Measurements from ENCODE around the gene VPS51.

Gene VPS51

DNA sequence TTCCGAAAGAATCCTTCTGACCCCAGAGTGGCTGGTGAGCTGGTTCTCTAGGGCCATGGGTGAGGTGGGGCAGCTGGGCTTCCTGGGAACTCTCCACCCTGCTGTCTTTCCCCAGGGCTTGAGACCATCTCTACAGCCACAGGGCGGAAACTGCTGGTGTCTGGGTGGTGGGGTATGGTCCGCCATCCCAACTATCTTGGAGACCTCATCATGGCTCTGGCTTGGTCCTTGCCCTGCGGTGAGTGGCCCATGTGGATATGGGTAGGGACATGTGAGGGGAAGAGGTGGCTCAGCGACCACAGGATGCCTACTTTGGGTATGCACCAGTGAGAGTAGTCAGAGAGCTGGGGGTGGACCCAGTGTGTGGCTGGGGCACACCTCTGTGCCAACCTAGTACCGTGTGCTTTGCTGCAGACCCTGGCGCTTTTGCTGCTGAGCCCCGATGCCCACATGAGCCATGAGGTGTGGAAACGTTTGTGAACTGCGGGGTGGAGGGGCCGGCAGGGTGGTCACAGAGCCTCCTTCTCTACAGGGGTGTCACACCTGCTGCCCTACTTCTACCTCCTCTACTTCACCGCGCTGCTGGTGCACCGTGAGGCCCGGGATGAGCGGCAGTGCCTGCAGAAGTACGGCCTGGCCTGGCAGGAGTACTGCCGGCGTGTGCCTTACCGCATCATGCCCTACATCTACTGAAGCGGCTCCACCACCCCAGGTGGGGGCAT is 19.5 kb downstream of the VPS51 start:
- H3K27ac ChIP-seq: peak overlapping the region; percentile 99
- TF ChIP-seq ZFX (IDR thresholded peaks at IDR 0.05; ENCODE audit: borderline replicate concordance) (no peak), CTCF (IDR thresholded peaks at IDR 0.05) (no peak)

GRCh38 chr11:65116370-65117205 is 20.6 kb downstream of the VPS51 start:
- TF ChIP-seq ZFX (IDR thresholded peaks at IDR 0.05; ENCODE audit: borderline replicate concordance) (no peak), CTCF (IDR thresholded peaks at IDR 0.05) (no peak)
- peak overlapping the region; percentile 99 for H3K27ac ChIP-seq

- peak within 1 kb of the TSS; percentile 99 for H3K27ac ChIP-seq
- TF ChIP-seq CTCF (IDR thresholded peaks at IDR 0.05): peak; percentile 95
- TF ChIP-seq ZFX (IDR thresholded peaks at IDR 0.05; ENCODE audit: borderline replicate concordance): peak; percentile 67; the same call in 1 of the 2 replicates
These were observed 21.4 kb downstream of the VPS51 start, which contains the start of gene ZNHIT2 for GRCh38 chr11:65117206-65118096. Gene ZNHIT2 (minus strand): TSS chr11:65117701. CDS start chr11:65117653, 48 bp downstream.

GRCh38 chr11:65118097-65118837 is 22.3 kb downstream of the VPS51 start:
- TF ChIP-seq CTCF (IDR thresholded peaks at IDR 0.05) (peak; percentile 53), ZFX (IDR thresholded peaks at IDR 0.05; ENCODE audit: borderline replicate concordance) (no peak)
- H3K27ac ChIP-seq: peak overlapping the region; percentile 99

GRCh38 chr11:65118891-65119669 is 23.1 kb downstream of the VPS51 start:
- H3K27ac ChIP-seq: peak overlapping the region; percentile 99

DNA sequence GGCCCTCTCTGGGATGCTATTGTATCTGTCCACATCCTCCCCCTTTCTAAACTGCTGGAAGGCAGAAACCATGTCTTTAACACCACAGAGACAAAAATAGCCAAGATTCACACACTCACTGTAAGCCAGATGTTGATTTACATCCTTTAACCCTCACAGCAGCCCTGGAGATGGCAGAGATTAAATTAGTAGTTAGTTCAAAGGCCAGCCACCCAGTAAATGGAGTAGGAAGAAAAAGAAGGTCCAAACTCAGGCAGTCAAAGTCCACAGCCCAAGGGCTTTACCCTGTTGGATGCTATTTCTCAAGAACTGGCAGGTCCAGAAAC is 23.6 kb downstream of the VPS51 start:
- H3K27ac ChIP-seq: peak overlapping the region; percentile 99
- TF ChIP-seq ZFX (IDR thresholded peaks at IDR 0.05; ENCODE audit: borderline replicate concordance) (no peak), CTCF (IDR thresholded peaks at IDR 0.05) (no peak)
